LHCN-M2 (cell line): Measurements from ENCODE around the gene LTBP4. TPM values are rescaled to one million over a fixed set of nuclear protein-coding genes. Genes with fewer than 3 reads are reported as not detected.
"Not testable (repeated sequence)": the region's sequence is repeated elsewhere in the genome, so short reads cannot be mapped to it uniquely, and the experiment has no call there.

Experiments used
- DNase-seq: peaks from one replicate; pipeline ENCODE4 v3.0.0-alpha.2; 2012; ENCODE audit warnings: low read depth
- total RNA-seq: library from RNA; depleted of rRNA; stranded (reverse); fragments of >200 nt; gene quantifications from 2 replicates; pipeline ENCODE4 v1.2.3, GENCODE V29; 2014

LTBP4 gene
- total RNA-seq, 1 experiment from 2014 or later: 7.3 TPM

DNA sequence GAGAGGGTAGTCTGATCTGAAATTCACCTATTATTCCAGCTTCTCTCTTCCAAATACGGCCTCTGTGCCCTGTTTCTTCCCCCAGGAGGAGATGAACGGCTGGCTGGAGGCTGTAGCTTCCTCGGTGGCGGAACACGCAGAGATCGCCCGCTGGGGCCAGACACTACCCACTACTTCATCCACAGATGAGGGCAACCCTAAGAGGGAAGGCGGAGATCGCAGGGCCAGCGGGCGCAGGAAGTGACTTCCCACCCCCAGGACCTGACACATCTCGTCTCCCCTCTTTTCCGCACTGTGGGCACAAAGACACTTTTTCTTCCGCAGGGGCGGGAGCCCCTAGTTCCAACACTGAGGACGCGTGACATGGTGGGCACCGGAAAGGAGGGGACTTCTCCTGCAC lies 25.8 kb upstream of the LTBP4 start:
- DNase-seq: no peak

DNA sequence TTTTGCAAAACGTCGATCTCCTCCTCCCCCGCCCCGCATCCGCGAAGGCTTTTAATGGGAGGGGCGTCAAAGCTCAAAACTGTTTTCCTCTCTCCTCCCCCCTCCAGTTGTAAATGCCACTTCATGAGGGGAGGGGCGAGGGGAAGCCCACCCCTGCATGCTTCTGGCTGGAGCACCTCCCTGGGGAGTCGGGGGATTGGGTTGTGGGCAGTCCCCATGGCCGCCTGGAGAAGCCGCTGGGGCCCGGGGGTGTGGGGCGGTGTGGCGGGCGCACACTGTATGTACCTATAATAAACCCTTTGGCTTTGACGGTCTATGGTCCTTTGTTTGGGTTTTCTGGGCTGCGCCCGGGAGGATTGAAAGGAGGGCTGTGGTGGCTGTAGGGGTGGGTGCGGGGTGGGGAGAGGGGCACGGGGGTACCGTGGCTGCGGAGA lies 25.0 kb upstream of the LTBP4 start:
- DNase-seq: no peak

GRCh38 chr19:40576585-40577451 lies 24.4 kb upstream of the LTBP4 start, which contains the start of gene SHKBP1:
SHKBP1 (plus strand) TSS chr19:40576873; CDS start chr19:40576900, 27 bp downstream.
- peak; percentile 93 for DNase-seq

- DNase-seq: peak; percentile 28
These were observed 22.7 kb upstream of the LTBP4 start for GRCh38 chr19:40578442-40578908.

GRCh38 chr19:40580619-40581018 lies 20.6 kb upstream of the LTBP4 start:
- no peak for DNase-seq

DNA sequence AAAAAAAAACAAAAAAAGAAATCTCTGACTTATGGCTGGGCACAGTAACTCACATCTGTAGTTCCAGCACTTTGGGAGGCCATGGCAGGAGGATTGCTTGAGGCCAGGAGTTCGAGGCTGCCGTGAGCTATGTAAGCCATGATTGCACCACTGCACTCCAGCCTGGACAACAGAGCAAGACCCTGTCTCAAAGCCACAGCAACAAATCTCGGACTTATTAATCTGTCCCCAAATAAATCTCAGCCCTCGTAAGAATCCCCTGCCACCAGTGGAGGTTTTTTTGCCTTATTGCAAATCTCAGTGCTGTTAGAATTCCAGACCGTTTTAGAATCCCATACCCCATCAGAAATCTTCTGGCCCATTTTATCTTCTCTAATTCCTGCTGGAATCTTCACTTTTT lies 19.6 kb upstream of the LTBP4 start:
- no peak for DNase-seq

DNA sequence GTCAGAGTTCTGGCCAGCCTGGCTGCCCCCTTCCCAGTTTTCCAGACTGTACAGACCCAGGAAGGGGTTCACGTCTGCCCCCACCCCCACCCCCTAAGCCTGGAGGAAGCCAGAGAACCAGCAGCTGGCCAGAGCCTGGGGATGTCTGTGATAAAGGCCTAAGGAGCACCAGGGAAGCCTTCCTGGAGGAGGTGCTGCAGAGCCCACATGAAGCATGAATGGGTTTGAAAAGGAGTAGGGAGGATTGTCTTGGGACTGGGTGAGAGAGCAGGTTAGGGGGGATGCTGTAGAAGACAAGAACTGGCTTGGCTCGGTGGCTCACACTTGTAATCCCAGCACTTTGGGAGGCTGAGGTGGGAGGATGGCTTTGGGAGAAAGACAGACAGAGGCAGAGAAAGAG lies 18.7 kb upstream of the LTBP4 start:
- no peak for DNase-seq

- DNase-seq: no peak
These were observed 17.9 kb upstream of the LTBP4 start for GRCh38 chr19:40583283-40583682.

DNA sequence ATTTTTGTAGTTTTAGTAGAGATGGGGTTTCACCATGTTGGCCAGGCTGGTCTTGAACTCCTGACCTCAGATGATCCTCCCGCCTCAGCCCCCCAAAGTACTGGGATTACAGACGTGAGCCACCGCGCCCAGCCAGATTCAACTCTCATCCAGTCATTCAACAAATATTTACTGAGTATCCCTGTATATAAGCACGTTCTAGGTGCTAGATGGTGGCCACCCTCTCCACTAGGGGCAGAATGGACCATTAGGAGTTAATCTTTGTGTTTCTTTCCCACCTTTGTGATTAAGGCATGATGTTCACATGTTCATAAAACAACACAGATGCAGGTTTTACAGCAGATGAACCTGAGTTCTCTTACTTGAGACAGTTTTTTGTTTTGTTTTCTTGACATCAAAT lies 17.2 kb upstream of the LTBP4 start:
- DNase-seq: no peak

DNA sequence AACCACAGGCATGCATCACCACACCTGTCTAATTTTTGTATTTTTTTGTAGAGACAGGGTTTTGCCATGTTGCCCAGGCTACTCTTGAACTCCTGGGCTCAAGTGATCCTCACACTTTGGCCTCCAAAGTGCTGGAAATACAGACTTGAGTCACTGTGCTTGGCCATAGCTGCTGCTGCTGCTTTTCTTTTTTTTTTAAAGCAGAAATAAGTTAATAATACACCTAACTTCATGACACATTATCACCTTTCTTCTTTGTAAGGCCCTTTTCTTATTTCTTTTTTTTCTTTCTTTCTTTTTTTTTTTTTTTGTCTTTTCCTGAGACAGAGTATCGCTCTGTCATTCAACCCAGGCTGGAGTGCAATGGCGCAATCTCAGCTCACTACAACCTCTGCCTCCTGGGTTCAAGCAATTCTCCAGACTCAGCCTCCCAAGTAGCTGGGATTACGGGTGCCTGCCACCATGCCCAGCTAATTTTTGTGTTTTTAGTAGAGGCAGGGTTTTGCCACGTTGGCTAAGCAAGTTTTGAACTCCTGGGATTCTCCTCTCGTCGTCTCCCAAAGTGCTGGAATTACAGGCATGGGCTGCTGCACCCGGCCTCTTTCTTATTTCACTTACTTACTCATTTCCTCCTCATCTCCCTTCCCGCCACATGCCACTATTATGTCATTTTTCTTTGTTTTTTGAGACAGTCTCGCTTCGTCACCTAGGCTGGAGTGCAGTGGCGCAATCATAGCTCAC lies 15.8 kb upstream of the LTBP4 start:
- DNase-seq: peak; percentile 64

DNA sequence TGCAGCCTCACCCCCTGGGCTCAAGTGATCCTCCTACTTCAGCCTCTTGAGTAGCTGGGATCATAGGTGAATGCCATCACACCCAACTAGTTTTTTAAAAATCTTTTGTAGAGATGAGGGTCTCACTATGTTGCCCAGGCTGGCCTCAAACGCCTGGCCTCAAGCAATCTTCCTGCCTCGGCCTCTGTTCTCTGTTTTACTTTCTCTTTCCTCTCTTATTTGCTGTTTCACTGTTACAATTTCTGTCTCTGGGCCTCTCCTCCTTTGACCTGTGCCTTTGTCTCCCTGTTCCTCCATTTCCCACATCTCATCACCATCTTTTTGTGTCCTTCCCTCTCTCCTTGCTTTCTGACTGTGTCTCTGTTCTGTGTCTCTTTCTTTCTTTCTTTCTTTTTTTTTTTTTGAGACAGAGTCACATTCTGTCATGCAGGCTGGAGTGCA lies 15.2 kb upstream of the LTBP4 start:
- DNase-seq: no peak

- DNase-seq: no peak
These were observed 14.6 kb upstream of the LTBP4 start for GRCh38 chr19:40586611-40587010.

- peak; percentile 72 for DNase-seq
These were observed 12.9 kb upstream of the LTBP4 start for GRCh38 chr19:40588110-40588854.

- no peak for DNase-seq
These were observed 12.1 kb upstream of the LTBP4 start for GRCh38 chr19:40588926-40589569.

DNA sequence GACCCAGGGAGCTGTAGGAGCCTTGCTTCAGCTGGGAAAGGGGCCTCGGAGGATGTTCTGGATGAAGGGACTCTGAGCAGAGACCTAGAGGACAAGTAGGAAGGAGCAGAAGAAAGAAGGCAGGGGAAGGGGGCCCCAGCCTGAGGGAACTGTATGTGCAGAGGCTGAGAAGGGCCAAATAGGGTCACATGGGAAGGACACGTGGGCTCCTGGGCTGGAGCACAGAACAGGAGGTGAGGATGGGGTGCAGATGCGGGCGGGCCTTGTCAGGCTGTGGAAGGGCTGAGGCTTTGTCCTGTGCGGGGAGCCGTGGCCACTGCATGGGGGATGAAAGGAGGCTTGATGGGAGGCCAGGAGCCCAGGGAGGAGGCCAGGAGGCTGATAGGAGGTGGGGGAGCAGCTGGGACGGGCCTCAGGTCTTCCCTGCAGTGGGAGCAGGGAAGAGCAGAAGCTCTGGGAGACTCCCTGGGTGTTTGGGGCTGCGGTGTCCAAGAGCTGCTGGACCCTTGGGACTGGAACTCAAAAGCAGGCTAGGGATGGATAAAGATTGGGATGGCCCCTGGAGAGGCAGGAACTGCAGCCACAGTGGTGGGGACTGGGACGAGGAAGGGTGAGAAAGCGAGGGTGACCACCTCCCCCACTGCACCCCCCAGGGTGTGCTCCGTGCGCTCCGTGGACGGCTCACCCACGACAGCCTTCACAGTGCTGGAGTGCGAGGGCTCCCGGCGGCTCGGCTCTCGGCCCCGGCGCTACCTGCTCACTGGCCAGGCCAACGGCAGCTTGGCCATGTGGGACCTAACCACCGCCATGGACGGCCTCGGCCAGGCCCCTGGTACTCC lies 11.4 kb upstream of the LTBP4 start:
- DNase-seq: no peak

DNA sequence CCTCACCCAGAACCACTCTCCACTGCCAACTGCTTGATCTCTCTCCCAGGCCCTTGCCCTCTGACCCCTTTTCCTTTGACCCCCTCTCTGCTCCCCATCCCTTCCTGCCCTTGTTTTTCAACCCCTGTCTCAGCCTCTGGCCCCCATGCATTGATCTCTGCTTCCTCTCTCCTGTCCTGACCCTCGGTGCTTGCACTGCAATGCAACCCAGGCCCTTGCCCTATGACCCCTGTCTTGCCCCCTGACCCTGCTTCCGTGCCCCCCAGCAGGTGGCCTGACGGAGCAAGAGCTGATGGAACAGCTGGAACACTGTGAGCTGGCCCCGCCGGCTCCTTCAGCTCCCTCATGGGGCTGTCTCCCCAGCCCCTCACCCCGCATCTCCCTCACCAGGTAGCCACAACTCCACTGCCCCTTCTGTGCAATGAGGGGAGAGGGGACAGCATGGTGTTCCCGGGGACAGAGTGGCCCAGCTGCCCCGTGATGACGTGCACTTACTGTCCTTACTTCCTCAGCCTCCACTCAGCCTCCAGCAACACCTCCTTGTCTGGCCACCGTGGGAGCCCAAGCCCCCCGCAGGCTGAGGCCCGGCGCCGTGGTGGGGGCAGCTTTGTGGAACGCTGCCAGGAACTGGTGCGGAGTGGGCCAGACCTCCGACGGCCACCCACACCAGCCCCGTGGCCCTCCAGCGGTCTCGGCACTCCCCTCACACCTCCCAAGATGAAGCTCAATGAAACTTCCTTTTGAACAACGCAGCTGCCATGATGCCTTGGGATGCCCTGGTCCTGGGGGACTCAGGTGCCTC lies 10.5 kb upstream of the LTBP4 start:
- DNase-seq: no peak

DNA sequence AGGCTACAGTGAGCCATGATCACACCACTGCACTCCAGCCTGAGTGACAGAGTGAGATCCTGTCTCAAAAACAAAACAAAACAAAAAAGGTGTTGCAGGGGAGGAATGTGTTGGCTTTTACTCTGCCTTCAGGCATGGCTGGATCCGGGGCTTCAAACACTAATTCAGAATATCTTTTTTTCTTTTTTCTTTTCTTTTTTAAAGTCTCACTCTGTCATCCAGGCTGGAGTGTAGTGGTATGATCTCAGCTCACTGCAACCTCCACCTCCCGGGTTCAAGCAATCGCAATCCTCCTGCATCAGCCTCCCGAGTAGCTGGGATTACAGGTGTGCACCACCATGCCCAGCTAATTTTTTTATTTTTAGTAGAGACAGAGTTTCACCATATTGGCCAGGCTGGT lies 9.4 kb upstream of the LTBP4 start:
- not testable (repeated sequence) for DNase-seq

GRCh38 chr19:40592170-40592569 lies 9.0 kb upstream of the LTBP4 start:
- peak; percentile 71 for DNase-seq

- no peak for DNase-seq
These were observed 6.9 kb upstream of the LTBP4 start for GRCh38 chr19:40594255-40594654.
